Right lobe of liver (tissue), 6 donors: ENCODE measurements around the gene PXK. TPM values are rescaled to one million over a fixed set of nuclear protein-coding genes. Genes with fewer than 3 reads are reported as not detected.
A peak's percentile ranks its signal among the peaks of the same experiment; 100 is the strongest.

Experiments used
- ATAC-seq, 4 donors: fragments of 200-7000 bp; cut with Tn5 transposase; one replicate each; pipeline ENCODE4 v1.9.1; 2020; ENCODE audit warnings: mild to moderate bottlenecking in 4 of 4, moderate library complexity in 4 of 4
- DNase-seq, 3 donors: peaks; one replicate each; pipeline ENCODE4 v3.0.0-alpha.2; 2020
- H3K27ac ChIP-seq, 3 donors: fragments of 200-600 bp; one replicate each; pipeline ENCODE4 v1.8.0; 2022
- H3K27me3 ChIP-seq, 2 donors: fragments of 200-600 bp; one replicate each; pipeline ENCODE4 v1.8.0; 2022
- H3K36me3 ChIP-seq, 4 donors: fragments of 200-600 bp; sonication (generic) in 1 of 4; one replicate each; pipeline versions ENCODE4 v1.5.1 to v1.8.0; 2017 to 2022; ENCODE audit warnings: control low read depth in 1 of 4
- H3K4me1 ChIP-seq, 4 donors: fragments of 200-600 bp; sonication (generic) in 1 of 4; one replicate each; pipeline versions ENCODE4 v1.5.1 to v1.8.0; 2017 to 2022; ENCODE audit warnings: control low read depth in 1 of 4
- H3K4me3 ChIP-seq, 3 donors: fragments of 200-600 bp; one replicate each; pipeline ENCODE4 v1.8.0; 2022
- H3K9me3 ChIP-seq, 4 donors: fragments of 200-600 bp; sonication (generic) in 1 of 4; one replicate each; pipeline versions ENCODE4 v1.5.1 to v1.8.0; 2017 to 2022; ENCODE audit warnings: control low read depth in 1 of 4
- POLR2A ChIP-seq: fragments of 450-650 bp; IDR thresholded peaks from one replicate; pipeline ENCODE4 v1.6.1; 2017; ENCODE audit warnings: antibody characterized with exemption, mild to moderate bottlenecking
- WGBS: methylation state at CpG from one replicate; pipeline ENCODE4 v1.1.6; 2018; ENCODE audit warnings: low coverage, low lambda C conversion rate; ENCODE audit not compliant: insufficient coverage; ENCODE audit errors: missing lambda C conversion rate; 5-methylcytosine and 5-hydroxymethylcytosine counted together
- intact Hi-C, 2 donors: fragments of 100-400 bp; cut with DNase I; formaldehyde crosslinking; loops; one replicate each; pipeline versions ENCODE4 v1.11.2 to v1.14.1; 2022
- small RNA-seq, 2 experiments: library from RNA; depleted of rRNA; stranded (forward); fragments of <200 nt; gene quantifications; one replicate each; pipeline ENCODE3, GENCODE V24; 2016
- total RNA-seq, 6 experiments: library from RNA; depleted of rRNA in 2 of 6; stranded (reverse); fragments of >200 nt in 2 of 6; fragmentation: NEBNext Ultra II Directional in 3 of 6; extraction: Animal tissue kit (Norgen Biotek cat#: 25700) in 3 of 6; gene quantifications; one replicate each; pipeline versions ENCODE4 v1.1.0 to v1.2.4, GENCODE V29; 2016 to 2023
- TF ChIP-seq, protein P1 (sequence below), 4 donors: fragments of 200-600 bp in 3 of 4; fragments of 450-650 bp in 1 of 4; IDR thresholded peaks; one replicate each; pipeline versions ENCODE4 v1.5.1 to v1.8.0; 2016 to 2022; ENCODE audit warnings: antibody characterized with exemption in 4 of 4, mild to moderate bottlenecking in 2 of 4
- donor health status: DM: no; HTN: yes; CAD: no.
- donor health status: DM: no; HTN: no; CAD: no.
- donor health status: DM: no; HTN: no; CAD: no.
- donor health status: DM: no; HTN: yes; CAD: no.
- donor health status: DM: no; HTN: yes; CAD: no.

Gene PXK
- total RNA-seq, 6 experiments from 2014 or later: 6.6 to 19.4 (median 9.6) TPM

DNA sequence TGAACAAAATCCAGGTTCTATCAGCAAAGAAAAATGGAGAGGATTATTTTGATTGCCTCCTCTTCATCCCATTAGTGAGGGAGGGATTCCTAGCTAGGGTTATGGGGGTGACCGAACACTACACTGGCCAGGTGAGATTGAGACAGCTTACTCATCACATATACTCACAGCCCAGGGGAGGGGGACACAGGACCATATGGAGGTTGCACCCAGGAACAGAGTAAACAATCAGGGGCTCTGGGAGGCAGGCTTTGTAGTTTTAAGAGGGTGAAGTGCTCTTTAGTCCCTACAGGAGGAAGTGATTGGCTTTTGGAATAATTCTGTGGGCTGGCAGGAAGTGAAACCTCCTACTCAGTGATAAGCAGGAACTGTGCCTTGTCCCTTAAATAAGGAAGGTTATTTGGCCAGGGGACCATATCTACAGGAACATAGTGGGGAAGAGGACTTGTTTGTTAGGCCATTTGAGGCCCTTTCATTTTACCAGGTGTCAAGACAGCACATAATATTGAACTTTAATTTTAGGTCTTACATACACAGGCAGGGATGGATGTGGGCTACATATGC lies 141.7 kb downstream of the PXK start:
- Histone ChIP-seq H3K9me3 (no peaks in the 10 kb centered on the region), H3K4me3 (no peak overlapping the region), H3K27me3 (no peaks in the 10 kb centered on the region), H3K27ac (peak overlapping the region; percentile 14 to 67 (median 62)), H3K36me3 (no peaks in the 10 kb centered on the region), H3K4me1 (peaks cover 0 to 58% (median 23%) of the 10 kb centered on the region in 4 donors)
- DNase-seq (no peak), ATAC-seq (peak in 3 of 4 donors; percentile 9 to 29 (median 20))
- TF ChIP-seq POLR2A: no peak
- TF ChIP-seq, protein P1, sequence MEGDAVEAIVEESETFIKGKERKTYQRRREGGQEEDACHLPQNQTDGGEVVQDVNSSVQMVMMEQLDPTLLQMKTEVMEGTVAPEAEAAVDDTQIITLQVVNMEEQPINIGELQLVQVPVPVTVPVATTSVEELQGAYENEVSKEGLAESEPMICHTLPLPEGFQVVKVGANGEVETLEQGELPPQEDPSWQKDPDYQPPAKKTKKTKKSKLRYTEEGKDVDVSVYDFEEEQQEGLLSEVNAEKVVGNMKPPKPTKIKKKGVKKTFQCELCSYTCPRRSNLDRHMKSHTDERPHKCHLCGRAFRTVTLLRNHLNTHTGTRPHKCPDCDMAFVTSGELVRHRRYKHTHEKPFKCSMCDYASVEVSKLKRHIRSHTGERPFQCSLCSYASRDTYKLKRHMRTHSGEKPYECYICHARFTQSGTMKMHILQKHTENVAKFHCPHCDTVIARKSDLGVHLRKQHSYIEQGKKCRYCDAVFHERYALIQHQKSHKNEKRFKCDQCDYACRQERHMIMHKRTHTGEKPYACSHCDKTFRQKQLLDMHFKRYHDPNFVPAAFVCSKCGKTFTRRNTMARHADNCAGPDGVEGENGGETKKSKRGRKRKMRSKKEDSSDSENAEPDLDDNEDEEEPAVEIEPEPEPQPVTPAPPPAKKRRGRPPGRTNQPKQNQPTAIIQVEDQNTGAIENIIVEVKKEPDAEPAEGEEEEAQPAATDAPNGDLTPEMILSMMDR (IDR thresholded peaks at IDR 0.05): no peak
- intact Hi-C loops: no loop called here
- 100% methylated on average over 1 of the region's 1 CpG for WGBS

DNA sequence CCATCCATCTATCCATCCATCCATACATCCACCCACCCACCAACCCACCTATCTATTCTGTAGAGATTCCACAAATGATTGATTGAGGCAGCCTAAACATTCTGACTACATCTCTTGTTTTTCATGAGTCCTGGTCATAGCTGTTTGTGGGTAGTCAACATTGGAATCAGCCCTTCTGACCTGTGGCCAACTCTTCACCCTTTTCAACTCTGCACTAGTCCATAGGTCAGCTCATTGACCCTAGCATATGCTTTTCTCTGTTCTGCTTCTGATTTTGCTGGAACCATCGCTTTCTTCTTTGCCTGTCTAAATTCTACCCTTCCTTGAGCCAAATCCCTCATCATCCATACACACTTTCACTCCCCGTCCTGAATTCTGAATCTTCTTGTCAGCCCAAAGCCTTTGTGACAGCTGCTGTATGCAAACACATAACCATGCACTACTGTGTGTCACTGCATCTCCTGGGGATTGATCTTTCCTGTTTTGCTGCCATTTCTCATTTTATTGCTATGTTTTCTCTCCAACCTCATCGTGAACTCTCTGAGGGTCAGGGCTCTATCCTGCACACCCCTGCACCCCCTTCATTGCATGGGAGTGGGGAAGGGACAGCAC lies 142.4 kb downstream of the PXK start:
- H3K27ac ChIP-seq: peak overlapping the region; percentile 14 to 75 (median 67)
- DNase-seq: peak in 2 of 3 donors; percentile 29 to 79
- TF ChIP-seq, protein P1 (IDR thresholded peaks at IDR 0.05): no peak
- TF ChIP-seq POLR2A: no peak

More for the DNA sequence above, 142.4 kb downstream of the PXK start:
- intact Hi-C loops: no loop called here
- no peaks in the 10 kb centered on the region for H3K9me3 ChIP-seq
- WGBS: 18% methylated on average over 3 of the region's 3 CpGs
- H3K4me1 ChIP-seq: peaks cover 0 to 56% (median 21%) of the 10 kb centered on the region in 4 donors
- H3K27me3 ChIP-seq: no peaks in the 10 kb centered on the region
- no peaks in the 10 kb centered on the region for H3K36me3 ChIP-seq
- peak; percentile 73 to 88 (median 84) for ATAC-seq
- H3K4me3 ChIP-seq: peak overlapping the region in 1 of 3 donors; percentile 5

Small RNA genes within 50 kb of the gene (small RNA-seq; reads per million reads assigned to genes)
- gene AC098479.1: 0 reads per million in 2 experiments

Other genes with a start within 250 kb of the PXK start
- 100 to 1,000 TPM in 1 of 6 experiments, 10 to 100 TPM in 5; 32.9 to 134 (median 61.0) TPM for gene DNASE1L3, start 121.9 kb upstream of the PXK start, total RNA-seq
- gene ABHD6, start 95.1 kb upstream of the PXK start, total RNA-seq: 10 to 100 TPM; 24.6 to 64.3 (median 52.6) TPM
- 10 to 100 TPM in 4 of 6 experiments, 1 to 10 TPM in 2; 7.9 to 12.6 (median 10.6) TPM for gene RPP14, start 26.6 kb upstream of the PXK start, total RNA-seq
- gene HTD2, start 26.4 kb upstream of the PXK start, total RNA-seq: 1 to 10 TPM; 6.1 to 9.9 (median 8.5) TPM
- 10 to 100 TPM; 35.5 to 70.2 (median 47.3) TPM for gene PDHB, start 100.9 kb downstream of the PXK start, total RNA-seq
- gene KCTD6, start 159.2 kb downstream of the PXK start, total RNA-seq: 1 to 10 TPM; 4.3 to 9.6 (median 8.0) TPM
- gene ACOX2, start 204.3 kb downstream of the PXK start, total RNA-seq: 100 to 1,000 TPM in 3 of 6 experiments, 10 to 100 TPM in 3; 67.8 to 269 (median 149) TPM
- gene FAM107A, start 244.5 kb downstream of the PXK start, total RNA-seq: 1 to 10 TPM in 3 of 6 experiments, under 1 TPM in 3; 0.33 to 3.6 (median 1.6) TPM